ENCODE measurements around the gene BIN1. TPM values are rescaled to one million over a fixed set of nuclear protein-coding genes. Genes with fewer than 3 reads are reported as not detected.

BIN1 gene
- polyA plus RNA-seq, 1 of the 3 experiments (the other 2 are of a cell fraction): 40.3 TPM

- Histone ChIP-seq H3K36me3 (replicated peaks in 1 of 2; ENCODE audit: control insufficient read depth in 1 of 2, insufficient read depth in 2 of 2, low read length in 1 of 2) (no peaks in the 10 kb centered on the region), H3K9ac (no peak overlapping the region), H3K9me3 (no peaks in the 10 kb centered on the region), H3K4me1 (ENCODE audit: control insufficient read depth in 1 of 2, insufficient read depth in 2 of 2, low read depth in 1 of 2, low read length in 1 of 2) (peaks cover 0 to 46% of the 10 kb centered on the region in 2 experiments; a peak in 1 of 4 replicates), H3K27ac (ENCODE audit: low read depth in 2 of 2, low read length in 1 of 2) (peak overlapping the region in 1 of 2 experiments; percentile 60; a peak in 1 of 4 replicates), H2AFZ (ENCODE audit: low read depth) (no peak overlapping the region), H3K27me3 (ENCODE audit: insufficient read depth) (no peaks in the 10 kb centered on the region), H3K79me2 (ENCODE audit: insufficient read depth) (peaks cover 15% of the 10 kb centered on the region; the same call in 1 of the 2 replicates), H3K4me3 (ENCODE audit: low read depth in 2 of 2, low read length in 1 of 2) (no peak overlapping the region), H4K20me1 (ENCODE audit: insufficient read depth) (peaks cover 16% of the 10 kb centered on the region), H3F3A (replicated peaks; ENCODE audit: insufficient read depth) (no peaks in the 10 kb centered on the region), H3K4me2 (no peak overlapping the region), H3K9me2 (no peaks in the 10 kb centered on the region)
- TF ChIP-seq FOSL2 (IDR thresholded peaks at IDR 0.05; ENCODE audit: borderline replicate concordance, low read depth): no peak
- TF ChIP-seq CHD2 (IDR thresholded peaks at IDR 0.05; ENCODE audit: low read length, partially characterized antibody): no peak
- TF ChIP-seq NRF1 (IDR thresholded peaks at IDR 0.05; ENCODE audit: low read depth, low read length): no peak
- TF ChIP-seq RCOR1 (IDR thresholded peaks at IDR 0.05; ENCODE audit: low read length): no peak
- TF ChIP-seq SMC3 (IDR thresholded peaks at IDR 0.05; ENCODE audit: low read depth, low read length): no peak
- TF ChIP-seq USF2 (IDR thresholded peaks at IDR 0.05; ENCODE audit: borderline replicate concordance, low read depth, low read length): no peak
- TF ChIP-seq TEAD4 (IDR thresholded peaks at IDR 0.05; ENCODE audit: borderline replicate concordance, insufficient read depth): no peak
- no peak for TF ChIP-seq GABPA (IDR thresholded peaks at IDR 0.05; ENCODE audit: low read depth)
- no peak for TF ChIP-seq FOXJ3 (CRISPR knock-in tag; IDR thresholded peaks at IDR 0.05)
- no peak; a peak in 1 of 4 replicates for TF ChIP-seq EP300 (IDR thresholded peaks at IDR 0.05; ENCODE audit: borderline replicate concordance in 1 of 2, low read depth in 1 of 2, low read length in 1 of 2)
- TF ChIP-seq NFIC (IDR thresholded peaks at IDR 0.05; ENCODE audit: borderline replicate concordance): no peak
- TF ChIP-seq PBX3 (IDR thresholded peaks at IDR 0.05): no peak
- peak; percentile 71 for DNase-seq
- POLR2A ChIA-PET: interaction anchor here (0.8 kb wide), 1 partner anchor 8 kb away, joined by 5 read pairs; no protein-coding TSS in a partner anchor
- CTCF ChIA-PET: interaction anchor here (1.3 to 1.7 kb wide), 3 partner anchors 30 to 77 kb away, joined by 3 to 4 read pairs (median 4); no protein-coding TSS in a partner anchor
- WGBS (ENCODE audit: low lambda C conversion rate): 86% methylated on average over 8 of the region's 16 CpGs
Measured at GRCh38 chr2:127097841-127098651, 8.9 kb downstream of the BIN1 start.

- Histone ChIP-seq H2AFZ (ENCODE audit: low read depth) (no peak overlapping the region), H3K79me2 (ENCODE audit: insufficient read depth) (peaks cover 10% of the 10 kb centered on the region; the same call in 1 of the 2 replicates), H3F3A (replicated peaks; ENCODE audit: insufficient read depth) (no peaks in the 10 kb centered on the region), H3K9ac (no peak overlapping the region), H3K27ac (ENCODE audit: low read depth in 2 of 2, low read length in 1 of 2) (no peak overlapping the region; a peak in 1 of 4 replicates), H4K20me1 (ENCODE audit: insufficient read depth) (peaks cover 16% of the 10 kb centered on the region), H3K4me3 (ENCODE audit: low read depth in 2 of 2, low read length in 1 of 2) (no peak overlapping the region), H3K9me2 (no peaks in the 10 kb centered on the region), H3K4me2 (no peak overlapping the region), H3K9me3 (no peaks in the 10 kb centered on the region), H3K4me1 (ENCODE audit: control insufficient read depth in 1 of 2, insufficient read depth in 2 of 2, low read depth in 1 of 2, low read length in 1 of 2) (peaks cover 0 to 46% of the 10 kb centered on the region in 2 experiments; a peak in 1 of 4 replicates), H3K36me3 (replicated peaks in 1 of 2; ENCODE audit: control insufficient read depth in 1 of 2, insufficient read depth in 2 of 2, low read length in 1 of 2) (no peaks in the 10 kb centered on the region), H3K27me3 (ENCODE audit: insufficient read depth) (no peaks in the 10 kb centered on the region)
- no peak for DNase-seq
- ChIA-PET CTCF (no interaction called here), POLR2A (interaction anchor here (2.3 kb wide), 1 partner anchor 8 kb away, joined by 10 read pairs; no protein-coding TSS in a partner anchor)
- TF ChIP-seq EZH2phosphoT487 (IDR thresholded peaks at IDR 0.05; ENCODE audit: borderline replicate concordance, low read depth): no peak
- WGBS (ENCODE audit: low lambda C conversion rate): 100% methylated on average over 1 of the region's 3 CpGs
Measured at GRCh38 chr2:127097471-127097765, 9.5 kb downstream of the BIN1 start.
